Panc1 (cell line): Measurements from ENCODE around the gene CCDC187.

Source experiments
- POLR2AphosphoS5 ChIP-seq: IDR thresholded peaks from 2 replicates; pipeline ENCODE4 v1.6.1; 2012; ENCODE audit warnings: mild to moderate bottlenecking, low read depth, low read length, moderate library complexity
- TCF7L2 ChIP-seq: IDR thresholded peaks from 2 replicates; pipeline ENCODE4 v1.6.1; 2011; ENCODE audit warnings: mild to moderate bottlenecking, low read depth, low read length, inconsistent platforms
- TF ChIP-seq, protein P1 (sequence below): fragments of 450-650 bp; IDR thresholded peaks from 2 replicates; pipeline ENCODE4 v1.5.1; 2017; ENCODE audit warnings: mild to moderate bottlenecking
- TF ChIP-seq, protein P2 (sequence below), 2 experiments: IDR thresholded peaks; 2 replicates each; pipeline ENCODE4 v1.6.1; 2011 to 2012; ENCODE audit warnings: low read depth in 2 of 2, control low read depth in 1 of 2, low read length in 1 of 2, mild to moderate bottlenecking in 1 of 2, moderate library complexity in 1 of 2; ENCODE audit not compliant: insufficient read depth in 1 of 2

- no peak for TF ChIP-seq POLR2AphosphoS5
- TF ChIP-seq, protein P1, sequence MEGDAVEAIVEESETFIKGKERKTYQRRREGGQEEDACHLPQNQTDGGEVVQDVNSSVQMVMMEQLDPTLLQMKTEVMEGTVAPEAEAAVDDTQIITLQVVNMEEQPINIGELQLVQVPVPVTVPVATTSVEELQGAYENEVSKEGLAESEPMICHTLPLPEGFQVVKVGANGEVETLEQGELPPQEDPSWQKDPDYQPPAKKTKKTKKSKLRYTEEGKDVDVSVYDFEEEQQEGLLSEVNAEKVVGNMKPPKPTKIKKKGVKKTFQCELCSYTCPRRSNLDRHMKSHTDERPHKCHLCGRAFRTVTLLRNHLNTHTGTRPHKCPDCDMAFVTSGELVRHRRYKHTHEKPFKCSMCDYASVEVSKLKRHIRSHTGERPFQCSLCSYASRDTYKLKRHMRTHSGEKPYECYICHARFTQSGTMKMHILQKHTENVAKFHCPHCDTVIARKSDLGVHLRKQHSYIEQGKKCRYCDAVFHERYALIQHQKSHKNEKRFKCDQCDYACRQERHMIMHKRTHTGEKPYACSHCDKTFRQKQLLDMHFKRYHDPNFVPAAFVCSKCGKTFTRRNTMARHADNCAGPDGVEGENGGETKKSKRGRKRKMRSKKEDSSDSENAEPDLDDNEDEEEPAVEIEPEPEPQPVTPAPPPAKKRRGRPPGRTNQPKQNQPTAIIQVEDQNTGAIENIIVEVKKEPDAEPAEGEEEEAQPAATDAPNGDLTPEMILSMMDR = no peak
- TF ChIP-seq, protein P2, sequence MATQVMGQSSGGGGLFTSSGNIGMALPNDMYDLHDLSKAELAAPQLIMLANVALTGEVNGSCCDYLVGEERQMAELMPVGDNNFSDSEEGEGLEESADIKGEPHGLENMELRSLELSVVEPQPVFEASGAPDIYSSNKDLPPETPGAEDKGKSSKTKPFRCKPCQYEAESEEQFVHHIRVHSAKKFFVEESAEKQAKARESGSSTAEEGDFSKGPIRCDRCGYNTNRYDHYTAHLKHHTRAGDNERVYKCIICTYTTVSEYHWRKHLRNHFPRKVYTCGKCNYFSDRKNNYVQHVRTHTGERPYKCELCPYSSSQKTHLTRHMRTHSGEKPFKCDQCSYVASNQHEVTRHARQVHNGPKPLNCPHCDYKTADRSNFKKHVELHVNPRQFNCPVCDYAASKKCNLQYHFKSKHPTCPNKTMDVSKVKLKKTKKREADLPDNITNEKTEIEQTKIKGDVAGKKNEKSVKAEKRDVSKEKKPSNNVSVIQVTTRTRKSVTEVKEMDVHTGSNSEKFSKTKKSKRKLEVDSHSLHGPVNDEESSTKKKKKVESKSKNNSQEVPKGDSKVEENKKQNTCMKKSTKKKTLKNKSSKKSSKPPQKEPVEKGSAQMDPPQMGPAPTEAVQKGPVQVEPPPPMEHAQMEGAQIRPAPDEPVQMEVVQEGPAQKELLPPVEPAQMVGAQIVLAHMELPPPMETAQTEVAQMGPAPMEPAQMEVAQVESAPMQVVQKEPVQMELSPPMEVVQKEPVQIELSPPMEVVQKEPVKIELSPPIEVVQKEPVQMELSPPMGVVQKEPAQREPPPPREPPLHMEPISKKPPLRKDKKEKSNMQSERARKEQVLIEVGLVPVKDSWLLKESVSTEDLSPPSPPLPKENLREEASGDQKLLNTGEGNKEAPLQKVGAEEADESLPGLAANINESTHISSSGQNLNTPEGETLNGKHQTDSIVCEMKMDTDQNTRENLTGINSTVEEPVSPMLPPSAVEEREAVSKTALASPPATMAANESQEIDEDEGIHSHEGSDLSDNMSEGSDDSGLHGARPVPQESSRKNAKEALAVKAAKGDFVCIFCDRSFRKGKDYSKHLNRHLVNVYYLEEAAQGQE (IDR thresholded peaks at IDR 0.05; ENCODE audit: insufficient read depth in 1 of 2, low read depth in 2 of 2, low read length in 1 of 2) = no peak
- no peak for TF ChIP-seq TCF7L2
Measured at GRCh38 chr9:136309806-136310220, 5.9 kb upstream of the CCDC187 start.
